OCI-LY1 (cell line): ENCODE data around the gene NUDT2.
"Not testable (repeated sequence)": the region's sequence is repeated elsewhere in the genome, so short reads cannot be mapped to it uniquely, and the experiment has no call there.

Source experiments
- H2AFZ ChIP-seq: fragments of 200-600 bp; sonication (generic), shearing (Covaris generic); 2 replicates; pipeline ENCODE4 v1.6.0; 2014; ENCODE audit warnings: antibody characterized with exemption, mild to moderate bottlenecking, low read length
- H3F3A ChIP-seq: fragments of 200-600 bp; sonication (generic), shearing (Covaris generic); 2 replicates; pipeline ENCODE4 v1.6.0; 2014; ENCODE audit warnings: mild to moderate bottlenecking, antibody characterized with exemption, low read length, moderate library complexity; ENCODE audit not compliant: insufficient read depth
- H3K27ac ChIP-seq: fragments of 200-600 bp; sonication (generic); 2 replicates; pipeline ENCODE4 v1.5.1; 2014; ENCODE audit warnings: low read length, mixed run types, mild to moderate bottlenecking, low read depth; ENCODE audit not compliant: poor library complexity, severe bottlenecking
- H3K27me3 ChIP-seq: fragments of 200-600 bp; sonication (generic); 2 replicates; pipeline ENCODE4 v1.6.0; 2014; ENCODE audit warnings: antibody characterized with exemption, mild to moderate bottlenecking, low read length, moderate library complexity; ENCODE audit not compliant: insufficient read depth
- H3K36me3 ChIP-seq: fragments of 200-600 bp; sonication (generic); 2 replicates; pipeline ENCODE4 v1.6.1; 2014; ENCODE audit warnings: mild to moderate bottlenecking, antibody characterized with exemption, low read length, moderate library complexity, mixed read lengths; ENCODE audit not compliant: insufficient read depth
- H3K4me1 ChIP-seq: fragments of 200-600 bp; sonication (generic); 2 replicates; pipeline ENCODE4 v1.5.1; 2014; ENCODE audit warnings: mild to moderate bottlenecking, low read length, moderate library complexity; ENCODE audit not compliant: insufficient read depth, severe bottlenecking
- H3K4me2 ChIP-seq: fragments of 200-600 bp; sonication (generic), shearing (Covaris generic); 2 replicates; pipeline ENCODE4 v1.6.1; 2014; ENCODE audit warnings: low read length
- H3K4me3 ChIP-seq: fragments of 200-600 bp; sonication (generic); 2 replicates; pipeline ENCODE4 v1.5.1; 2014; ENCODE audit warnings: low read length, low read depth, mild to moderate bottlenecking, mixed read lengths; ENCODE audit not compliant: poor library complexity, severe bottlenecking
- H3K79me2 ChIP-seq: fragments of 200-600 bp; shearing (Covaris generic); 2 replicates; pipeline ENCODE4 v1.6.1; 2016; ENCODE audit warnings: mixed run types, low read length, mixed read lengths; ENCODE audit not compliant: insufficient read depth
- H3K9ac ChIP-seq: fragments of 200-600 bp; sonication (generic), shearing (Covaris generic); 2 replicates; pipeline ENCODE4 v1.6.1; 2014; ENCODE audit warnings: mild to moderate bottlenecking, low read length, mixed read lengths
- H3K9me2 ChIP-seq: fragments of 200-600 bp; sonication (generic), shearing (Covaris generic); 2 replicates; pipeline ENCODE4 v1.6.1; 2014; ENCODE audit warnings: low read depth, mild to moderate bottlenecking, low read length, mixed read lengths
- H3K9me3 ChIP-seq: fragments of 200-600 bp; shearing (Covaris generic); 2 replicates; pipeline ENCODE4 v1.6.1; 2014; ENCODE audit warnings: low read length, mixed read lengths
- H4K20me1 ChIP-seq: fragments of 200-600 bp; sonication (generic), shearing (Covaris generic); 2 replicates; pipeline ENCODE4 v1.6.0; 2016; ENCODE audit warnings: mild to moderate bottlenecking, low read length; ENCODE audit not compliant: insufficient read depth
- CTCF ChIP-seq: fragments of 200-600 bp; sonication (generic), shearing (Covaris generic); IDR thresholded peaks from 2 replicates; pipeline ENCODE4 v1.5.1; 2017; ENCODE audit warnings: mild to moderate bottlenecking, antibody characterized with exemption, low read length, moderate library complexity, mixed read lengths
- EZH2 ChIP-seq: fragments of 200-600 bp; sonication (generic), shearing (Covaris generic); IDR thresholded peaks from 2 replicates; pipeline ENCODE4 v1.8.0; 2017; ENCODE audit warnings: borderline replicate concordance, mixed run types, mild to moderate bottlenecking, antibody characterized with exemption, low read length, moderate library complexity, mixed read lengths

NUDT2 gene

GRCh38 chr9:34291023-34291422 lies 38.3 kb upstream of the NUDT2 start:
- Histone ChIP-seq H3K9ac (no peak overlapping the region), H3K4me2 (no peak overlapping the region), H3F3A (no peaks in the 10 kb centered on the region), H3K79me2 (no peaks in the 10 kb centered on the region), H3K27ac (no peak overlapping the region), H3K4me3 (no peak overlapping the region), H2AFZ (no peak overlapping the region), H3K27me3 (no peaks in the 10 kb centered on the region), H4K20me1 (no peaks in the 10 kb centered on the region), H3K4me1 (no peaks in the 10 kb centered on the region), H3K36me3 (peaks cover 36% of the 10 kb centered on the region), H3K9me2 (no peaks in the 10 kb centered on the region), H3K9me3 (no peaks in the 10 kb centered on the region)
- no peak for TF ChIP-seq EZH2
- no peak for TF ChIP-seq CTCF

- H3K27me3 ChIP-seq, result no peaks in the 10 kb centered on the region
- no peaks in the 10 kb centered on the region for H4K20me1 ChIP-seq
- H3K9me3 ChIP-seq, result no peaks in the 10 kb centered on the region
- no peak overlapping the region for H3K9ac ChIP-seq
- no peak overlapping the region for H2AFZ ChIP-seq
- no peak overlapping the region for H3K27ac ChIP-seq
- H3K4me2 ChIP-seq, result no peak overlapping the region
- no peaks in the 10 kb centered on the region for H3K9me2 ChIP-seq
- peaks cover 32% of the 10 kb centered on the region for H3K36me3 ChIP-seq
- TF ChIP-seq CTCF, result no peak
- no peak for TF ChIP-seq EZH2
- H3K4me1 ChIP-seq, result no peaks in the 10 kb centered on the region
- H3K4me3 ChIP-seq, result no peak overlapping the region
- H3K79me2 ChIP-seq, result no peaks in the 10 kb centered on the region
- no peaks in the 10 kb centered on the region for H3F3A ChIP-seq
These were observed 37.9 kb upstream of the NUDT2 start for GRCh38 chr9:34291423-34291822.

- no peak overlapping the region for H3K4me2 ChIP-seq
- no peaks in the 10 kb centered on the region for H3F3A ChIP-seq
- no peak overlapping the region for H3K27ac ChIP-seq
- H2AFZ ChIP-seq, result no peak overlapping the region
- peaks cover 28% of the 10 kb centered on the region for H3K36me3 ChIP-seq
- TF ChIP-seq CTCF (no peak), EZH2 (no peak)
- H3K4me1 ChIP-seq, result no peaks in the 10 kb centered on the region
- H3K27me3 ChIP-seq, result no peaks in the 10 kb centered on the region
- no peaks in the 10 kb centered on the region for H3K9me3 ChIP-seq
- no peaks in the 10 kb centered on the region for H3K9me2 ChIP-seq
- H4K20me1 ChIP-seq, result no peaks in the 10 kb centered on the region
- no peak overlapping the region for H3K4me3 ChIP-seq
- no peaks in the 10 kb centered on the region for H3K79me2 ChIP-seq
- no peak overlapping the region for H3K9ac ChIP-seq
These were observed 36.8 kb upstream of the NUDT2 start for GRCh38 chr9:34292552-34292951.

- H3K9me2 ChIP-seq, H3K4me2 ChIP-seq, H3F3A ChIP-seq, H3K27ac ChIP-seq, H3K79me2 ChIP-seq, H3K27me3 ChIP-seq, H3K4me3 ChIP-seq, H3K9me3 ChIP-seq, H2AFZ ChIP-seq, H4K20me1 ChIP-seq, H3K9ac ChIP-seq, H3K4me1 ChIP-seq: not testable (repeated sequence)
- peaks cover 13% of the 10 kb centered on the region for H3K36me3 ChIP-seq
These were observed 28.3 kb upstream of the NUDT2 start for GRCh38 chr9:34301064-34301463.

GRCh38 chr9:34308316-34308715 lies 21.1 kb upstream of the NUDT2 start:
- not testable (repeated sequence) for H4K20me1 ChIP-seq, H3K4me1 ChIP-seq, H2AFZ ChIP-seq, H3K9ac ChIP-seq, H3K27ac ChIP-seq, H3K9me3 ChIP-seq, H3K9me2 ChIP-seq, H3K79me2 ChIP-seq, H3K27me3 ChIP-seq, H3F3A ChIP-seq, H3K4me3 ChIP-seq, H3K4me2 ChIP-seq
- H3K36me3 ChIP-seq, result peaks cover 27% of the 10 kb centered on the region; the same call in 1 of the 2 replicates
